Mesendoderm (in vitro differentiated cells): ENCODE results near the gene OR5H14.
"Not testable (repeated sequence)": the region's sequence is repeated elsewhere in the genome, so short reads cannot be mapped to it uniquely, and the experiment has no call there.

ENCODE experiments used
- DNase-seq: peaks from one replicate; pipeline ENCODE4 v3.0.0; 2013
- H2AK5ac ChIP-seq: 2 replicates; pipeline ENCODE4 v1.6.1; 2013; ENCODE audit warnings: low read length, inconsistent platforms
- H2BK120ac ChIP-seq: 2 replicates; pipeline ENCODE4 v1.6.1; 2013; ENCODE audit warnings: low read depth, mild to moderate bottlenecking, low read length, moderate library complexity, mixed read lengths
- H2BK15ac ChIP-seq: replicated peaks from 2 replicates; pipeline ENCODE4 v1.6.1; 2013; ENCODE audit warnings: low read depth, mild to moderate bottlenecking, moderate library complexity
- H2BK5ac ChIP-seq: 2 replicates; pipeline ENCODE4 v1.6.1; 2013; ENCODE audit warnings: low read length, inconsistent platforms
- H3K18ac ChIP-seq: 2 replicates; pipeline ENCODE4 v1.6.1; 2013; ENCODE audit warnings: mild to moderate bottlenecking, low read length, mixed read lengths
- H3K23ac ChIP-seq: one replicate; pipeline ENCODE4 v1.6.1; 2013; ENCODE audit warnings: low read length
- H3K27ac ChIP-seq: 2 replicates; pipeline ENCODE4 v1.5.1; 2013; ENCODE audit warnings: low read depth, mild to moderate bottlenecking, inconsistent platforms, low read length, moderate library complexity
- H3K27me3 ChIP-seq: 2 replicates; pipeline ENCODE4 v1.6.1; 2013; ENCODE audit warnings: low read length, control low read depth, mild to moderate bottlenecking, inconsistent platforms; ENCODE audit not compliant: insufficient read depth, poor library complexity
- H3K36me3 ChIP-seq: 2 replicates; pipeline ENCODE4 v1.6.1; 2013; ENCODE audit warnings: low read length, inconsistent platforms; ENCODE audit not compliant: control insufficient read depth, insufficient read depth
- H3K4ac ChIP-seq: one replicate; pipeline ENCODE4 v1.6.1; 2013; ENCODE audit warnings: low read depth, mild to moderate bottlenecking, low read length, moderate library complexity
- H3K4me1 ChIP-seq: 2 replicates; pipeline ENCODE4 v1.6.1; 2013; ENCODE audit warnings: low read depth, low read length, inconsistent platforms; ENCODE audit not compliant: control insufficient read depth
- H3K4me2 ChIP-seq: 2 replicates; pipeline ENCODE4 v1.6.1; 2013; ENCODE audit warnings: low read length
- H3K4me3 ChIP-seq: 2 replicates; pipeline ENCODE4 v1.5.1; 2013; ENCODE audit warnings: mild to moderate bottlenecking, low read length
- H3K56ac ChIP-seq: one replicate; pipeline ENCODE4 v1.6.1; 2013; ENCODE audit warnings: low read length
- H3K79me1 ChIP-seq: 2 replicates; pipeline ENCODE4 v1.6.1; 2013; ENCODE audit warnings: low read length, inconsistent platforms
- H3K79me2 ChIP-seq: 2 replicates; pipeline ENCODE4 v1.6.1; 2013; ENCODE audit warnings: mild to moderate bottlenecking, low read length; ENCODE audit not compliant: control insufficient read depth, insufficient read depth
- H3K9ac ChIP-seq: 2 replicates; pipeline ENCODE4 v1.6.1; 2013; ENCODE audit warnings: low read length, inconsistent platforms
- H4K5ac ChIP-seq: one replicate; pipeline ENCODE4 v1.6.1; 2013; ENCODE audit warnings: low read length
- H4K8ac ChIP-seq: one replicate; pipeline ENCODE4 v1.6.1; 2013; ENCODE audit warnings: low read depth, mild to moderate bottlenecking, control low read depth, low read length, moderate library complexity
- WGBS: extraction: QIAGEN DNeasy Blood & Tissue Kit; methylation state at CpG from one replicate; pipeline ENCODE4 v1.1.7; 2013; ENCODE audit warnings: low lambda C conversion rate, missing lambda C conversion rate; ENCODE audit not compliant: insufficient coverage; ENCODE audit errors: extremely low coverage; 5-methylcytosine and 5-hydroxymethylcytosine counted together

OR5H14 gene

GRCh38 chr3:98182196-98182595, 34.9 kb downstream of the OR5H14 start:
- no peak overlapping the region for H3K23ac ChIP-seq
- no peak overlapping the region for H3K9ac ChIP-seq
- H2BK5ac ChIP-seq, result no peak overlapping the region
- H3K4ac ChIP-seq, result no peak overlapping the region
- no peak for DNase-seq
- H3K36me3 ChIP-seq, result no peaks in the 10 kb centered on the region
- H3K27me3 ChIP-seq, result no peaks in the 10 kb centered on the region
- no peak overlapping the region for H4K5ac ChIP-seq
- no peak overlapping the region for H2BK120ac ChIP-seq
- no peaks in the 10 kb centered on the region for H3K79me1 ChIP-seq
- H3K4me3 ChIP-seq, result no peak overlapping the region
- H3K18ac ChIP-seq, result no peak overlapping the region
- no peak overlapping the region for H3K56ac ChIP-seq
- H3K4me1 ChIP-seq, result no peaks in the 10 kb centered on the region
- H2AK5ac ChIP-seq, result no peak overlapping the region
- no peak overlapping the region for H3K27ac ChIP-seq
- H3K4me2 ChIP-seq, result no peak overlapping the region
- H4K8ac ChIP-seq, result no peak overlapping the region
- H3K79me2 ChIP-seq, result no peaks in the 10 kb centered on the region
- no peak overlapping the region for H2BK15ac ChIP-seq

GRCh38 chr3:98185180-98185579, 37.9 kb downstream of the OR5H14 start:
- peak; percentile 67 for DNase-seq

DNA sequence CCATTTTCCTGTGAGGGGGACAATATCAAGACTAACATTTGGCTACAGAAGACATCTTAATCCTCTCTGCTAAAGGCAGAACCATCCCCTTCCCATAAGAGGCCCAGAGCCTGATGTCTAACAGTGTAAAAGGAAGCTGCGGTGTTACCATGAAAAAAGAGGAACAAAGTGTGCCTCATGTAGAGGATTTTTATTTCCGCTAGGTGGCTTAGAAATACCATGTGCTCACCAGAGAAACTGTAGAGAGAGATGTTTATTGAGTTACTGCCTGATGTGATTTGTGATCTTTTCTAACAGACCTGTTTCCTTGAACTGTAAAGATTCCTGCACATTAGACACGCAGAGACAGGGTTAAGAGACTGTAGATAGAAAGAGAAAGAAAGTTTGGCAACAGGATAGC, 41.3 kb downstream of the OR5H14 start:
- H4K5ac ChIP-seq, result no peak overlapping the region
- no CpG with 5 or more reads among the region's 3 CpGs for WGBS
- no peak overlapping the region for H3K23ac ChIP-seq
- no peak overlapping the region for H3K27ac ChIP-seq
- no peak overlapping the region for H3K4ac ChIP-seq
- H3K18ac ChIP-seq, result no peak overlapping the region
- no peak overlapping the region for H2BK15ac ChIP-seq
- peak; percentile 76 for DNase-seq
- H3K4me3 ChIP-seq, result no peak overlapping the region
- H3K56ac ChIP-seq, result peak overlapping the region; percentile 44
- no peak overlapping the region for H2BK5ac ChIP-seq
- no peaks in the 10 kb centered on the region for H3K27me3 ChIP-seq
- no peaks in the 10 kb centered on the region for H3K79me2 ChIP-seq
- H3K4me2 ChIP-seq, result no peak overlapping the region
- no peak overlapping the region for H2AK5ac ChIP-seq
- no peaks in the 10 kb centered on the region for H3K79me1 ChIP-seq
- no peaks in the 10 kb centered on the region for H3K4me1 ChIP-seq
- H3K9ac ChIP-seq, result no peak overlapping the region
- H2BK120ac ChIP-seq, result no peak overlapping the region
- no peaks in the 10 kb centered on the region for H3K36me3 ChIP-seq
- no peak overlapping the region for H4K8ac ChIP-seq

More at GRCh38 chr3:98185180-98185579, 37.9 kb downstream of the OR5H14 start:
- Histone ChIP-seq H3K18ac (no peak overlapping the region), H2BK120ac (no peak overlapping the region), H4K5ac (no peak overlapping the region), H3K9ac (no peak overlapping the region), H3K27me3 (no peaks in the 10 kb centered on the region), H3K79me1 (no peaks in the 10 kb centered on the region), H3K4me3 (no peak overlapping the region), H3K4me2 (no peak overlapping the region), H3K4me1 (no peaks in the 10 kb centered on the region), H2AK5ac (no peak overlapping the region), H3K23ac (no peak overlapping the region), H3K27ac (no peak overlapping the region), H2BK15ac (no peak overlapping the region), H3K36me3 (no peaks in the 10 kb centered on the region), H2BK5ac (no peak overlapping the region), H3K79me2 (no peaks in the 10 kb centered on the region), H3K4ac (no peak overlapping the region), H4K8ac (no peak overlapping the region), H3K56ac (no peak overlapping the region)

- not testable (repeated sequence) for H3K79me2 ChIP-seq, H4K8ac ChIP-seq
These were observed 43.6 kb downstream of the OR5H14 start for GRCh38 chr3:98190911-98191310.

GRCh38 chr3:98196293-98196692, 49.0 kb downstream of the OR5H14 start:
- not testable (repeated sequence) for H3K4me2 ChIP-seq, H2AK5ac ChIP-seq, H3K4me1 ChIP-seq, H4K5ac ChIP-seq, H3K36me3 ChIP-seq, H3K4me3 ChIP-seq, H3K9ac ChIP-seq, H3K27me3 ChIP-seq, H2BK15ac ChIP-seq, H3K23ac ChIP-seq, H4K8ac ChIP-seq, H3K79me2 ChIP-seq, H3K79me1 ChIP-seq
- peak overlapping the region; percentile 75 for H3K18ac ChIP-seq
- H2BK5ac ChIP-seq, result peak overlapping the region; percentile 78
- H3K27ac ChIP-seq, result peak overlapping the region; percentile 81
- peak; percentile 89 for DNase-seq
- WGBS, result no CpG with 5 or more reads among the region's 2 CpGs
- peak overlapping the region; percentile 54 for H3K56ac ChIP-seq
- peak overlapping the region; percentile 70 for H3K4ac ChIP-seq
- peak overlapping the region; percentile 73 for H2BK120ac ChIP-seq

More at GRCh38 chr3:98190911-98191310, 43.6 kb downstream of the OR5H14 start:
- not testable (repeated sequence) for H3K79me1 ChIP-seq, H2BK120ac ChIP-seq, H2BK5ac ChIP-seq, H3K4me3 ChIP-seq, H3K4me2 ChIP-seq, H4K5ac ChIP-seq, H3K23ac ChIP-seq, H3K56ac ChIP-seq, H3K36me3 ChIP-seq, H2BK15ac ChIP-seq, H3K4me1 ChIP-seq, H3K27ac ChIP-seq, H2AK5ac ChIP-seq, H3K27me3 ChIP-seq, H3K9ac ChIP-seq, H3K4ac ChIP-seq, H3K18ac ChIP-seq
- peak; percentile 68 for DNase-seq

GRCh38 chr3:98199020-98199419, 51.7 kb downstream of the OR5H14 start:
- Histone ChIP-seq H3K18ac (no peak overlapping the region), H3K79me1 (no peaks in the 10 kb centered on the region)

More at GRCh38 chr3:98199020-98199419, 51.7 kb downstream of the OR5H14 start:
- no peaks in the 10 kb centered on the region for H3K4me1 ChIP-seq
- no peak overlapping the region for H2BK5ac ChIP-seq
- H2BK15ac ChIP-seq, result no peak overlapping the region
- no peak overlapping the region for H3K56ac ChIP-seq
- no peaks in the 10 kb centered on the region for H3K27me3 ChIP-seq
- H3K36me3 ChIP-seq, result no peaks in the 10 kb centered on the region
- H3K4ac ChIP-seq, result no peak overlapping the region
- no CpG with 5 or more reads among the region's 1 CpG for WGBS
- H4K5ac ChIP-seq, result no peak overlapping the region
- H3K27ac ChIP-seq, result no peak overlapping the region
- no peak overlapping the region for H3K4me3 ChIP-seq
- no peak overlapping the region for H3K23ac ChIP-seq
- H3K79me2 ChIP-seq, result no peaks in the 10 kb centered on the region
- H3K4me2 ChIP-seq, result no peak overlapping the region
- DNase-seq, result peak; percentile 76
- H3K9ac ChIP-seq, result no peak overlapping the region
- H2BK120ac ChIP-seq, result no peak overlapping the region
- H4K8ac ChIP-seq, result no peak overlapping the region
- no peak overlapping the region for H2AK5ac ChIP-seq
